Adrenal gland (tissue), 5 donors: ENCODE results near the gene SLC47A2.

Experiments used
- POLR2A ChIP-seq, 2 donors: fragments of 450-650 bp; IDR thresholded peaks; one replicate each; pipeline ENCODE4 v1.6.1; 2017; ENCODE audit warnings: antibody characterized with exemption in 2 of 2, mild to moderate bottlenecking in 2 of 2, moderate library complexity in 1 of 2
- TF ChIP-seq, protein P1 (sequence below), 6 experiments: fragments of 450-650 bp in 4 of 6; fragments of 200-600 bp in 2 of 6; sonication (generic) in 1 of 6; IDR thresholded peaks; 1 replicate in 5 of 6; 2 replicates in 1 of 6; pipeline versions ENCODE4 v1.5.1 to v1.8.0; 2016 to 2021; ENCODE audit warnings: antibody characterized with exemption in 6 of 6, mild to moderate bottlenecking in 2 of 6, moderate library complexity in 1 of 6
- donor health status: DM: no; HTN: no; CAD: no.

GRCh38 chr17:19713462-19713861 lies 2.9 kb downstream of the SLC47A2 start:
- TF ChIP-seq, protein P1, sequence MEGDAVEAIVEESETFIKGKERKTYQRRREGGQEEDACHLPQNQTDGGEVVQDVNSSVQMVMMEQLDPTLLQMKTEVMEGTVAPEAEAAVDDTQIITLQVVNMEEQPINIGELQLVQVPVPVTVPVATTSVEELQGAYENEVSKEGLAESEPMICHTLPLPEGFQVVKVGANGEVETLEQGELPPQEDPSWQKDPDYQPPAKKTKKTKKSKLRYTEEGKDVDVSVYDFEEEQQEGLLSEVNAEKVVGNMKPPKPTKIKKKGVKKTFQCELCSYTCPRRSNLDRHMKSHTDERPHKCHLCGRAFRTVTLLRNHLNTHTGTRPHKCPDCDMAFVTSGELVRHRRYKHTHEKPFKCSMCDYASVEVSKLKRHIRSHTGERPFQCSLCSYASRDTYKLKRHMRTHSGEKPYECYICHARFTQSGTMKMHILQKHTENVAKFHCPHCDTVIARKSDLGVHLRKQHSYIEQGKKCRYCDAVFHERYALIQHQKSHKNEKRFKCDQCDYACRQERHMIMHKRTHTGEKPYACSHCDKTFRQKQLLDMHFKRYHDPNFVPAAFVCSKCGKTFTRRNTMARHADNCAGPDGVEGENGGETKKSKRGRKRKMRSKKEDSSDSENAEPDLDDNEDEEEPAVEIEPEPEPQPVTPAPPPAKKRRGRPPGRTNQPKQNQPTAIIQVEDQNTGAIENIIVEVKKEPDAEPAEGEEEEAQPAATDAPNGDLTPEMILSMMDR (IDR thresholded peaks at IDR 0.05): no peak
- no peak for TF ChIP-seq POLR2A (IDR thresholded peaks at IDR 0.05)
